Superior temporal gyrus (tissue), 1 donor: Measurements from ENCODE around the gene FAM47A.

Experiments used
- DNase-seq: peaks from one replicate; pipeline ENCODE4 v3.0.0-alpha.2; 2016; ENCODE audit errors: extremely low spot score

The FAM47A gene

GRCh38 chrX:34132028-34132427, at the start of gene FAM47A:
Gene FAM47A, minus strand, starts transcription at chrX:34132314. Its CDS starts 36 bp downstream, at chrX:34132278.
- no peak for DNase-seq

DNA sequence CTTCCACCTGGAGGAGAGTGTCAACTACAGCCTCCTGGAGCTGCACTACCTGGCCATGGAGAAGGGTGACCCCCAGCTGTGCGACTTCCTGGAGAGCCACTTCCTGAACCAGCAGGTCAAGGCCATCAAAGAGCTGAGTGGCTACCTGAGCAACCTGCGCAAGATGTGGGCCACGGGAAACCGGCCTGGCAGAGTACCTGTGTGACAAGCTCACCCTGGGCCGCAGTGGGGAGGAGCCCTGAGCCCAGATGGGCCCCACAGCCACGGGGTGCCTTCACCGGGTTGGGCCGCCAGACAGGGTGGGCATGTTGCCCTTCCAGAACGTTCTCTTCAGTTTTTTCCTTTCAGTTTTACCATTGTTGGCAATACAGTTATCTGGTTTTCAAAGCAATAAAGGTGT, 15.2 kb upstream of the FAM47A start:
- DNase-seq = no peak

DNA sequence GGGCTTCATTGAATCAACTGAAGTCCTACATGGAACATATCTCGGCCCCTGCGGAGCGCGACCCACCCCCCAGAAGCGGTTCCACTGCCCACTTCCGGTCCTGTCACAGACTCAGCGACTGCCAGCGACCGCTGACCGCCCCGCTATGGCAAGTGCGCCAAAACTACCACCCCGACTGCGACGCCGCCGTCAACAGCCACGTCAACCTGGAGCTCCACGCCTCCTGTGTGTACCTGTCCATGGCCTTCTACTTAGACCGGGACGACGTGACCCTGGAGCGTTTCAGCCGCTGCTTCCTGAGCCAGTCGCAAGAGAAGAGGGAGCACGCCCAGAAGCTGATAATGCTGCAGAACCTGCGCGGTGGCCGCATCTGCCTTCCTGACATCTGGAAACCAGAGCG, 14.8 kb upstream of the FAM47A start:
- DNase-seq = no peak

- DNase-seq = peak; percentile 15
These were observed 12.1 kb upstream of the FAM47A start for GRCh38 chrX:34144246-34144645.

GRCh38 chrX:34140816-34141215, 8.7 kb upstream of the FAM47A start:
- DNase-seq = no peak

DNA sequence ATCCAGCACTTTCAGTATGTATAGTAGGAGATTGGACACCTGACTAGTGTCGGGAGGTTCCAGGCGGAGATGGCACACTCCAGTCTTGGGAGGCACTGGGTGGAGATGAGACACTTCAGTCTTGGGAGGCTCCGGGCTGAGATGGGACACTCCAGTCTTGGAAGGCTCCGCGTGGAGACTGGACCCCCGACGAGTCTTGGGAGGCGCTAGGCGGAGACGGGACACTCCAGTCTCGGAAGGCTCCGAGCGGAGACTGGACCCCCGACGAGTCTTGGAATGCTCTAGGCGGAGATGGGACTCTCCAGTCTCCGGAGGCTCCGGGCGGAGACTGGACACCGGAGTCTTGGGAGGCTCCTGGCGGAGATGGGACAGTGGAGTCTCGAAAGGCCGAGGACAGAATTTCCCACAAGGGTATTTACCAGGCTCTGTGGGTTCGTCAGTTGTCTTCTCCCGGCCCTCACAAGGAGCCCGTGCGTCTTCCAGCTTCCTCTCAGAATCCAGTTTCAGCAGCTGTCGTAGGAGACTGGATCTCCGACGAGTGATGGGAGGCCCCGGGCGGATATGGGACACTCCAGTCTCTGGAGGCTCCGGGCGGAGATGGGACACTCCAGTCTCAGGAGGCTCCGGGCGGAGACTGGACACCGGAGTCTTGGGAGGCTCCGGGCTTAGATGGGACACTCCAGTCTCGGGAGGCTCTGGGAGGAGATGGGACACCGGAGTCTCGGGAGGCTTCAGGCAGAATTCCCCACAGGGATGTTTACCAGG, 952 bp downstream of the FAM47A start:
- no peak for DNase-seq

GRCh38 chrX:34130501-34130900, 1.6 kb downstream of the FAM47A start:
- DNase-seq = no peak

DNA sequence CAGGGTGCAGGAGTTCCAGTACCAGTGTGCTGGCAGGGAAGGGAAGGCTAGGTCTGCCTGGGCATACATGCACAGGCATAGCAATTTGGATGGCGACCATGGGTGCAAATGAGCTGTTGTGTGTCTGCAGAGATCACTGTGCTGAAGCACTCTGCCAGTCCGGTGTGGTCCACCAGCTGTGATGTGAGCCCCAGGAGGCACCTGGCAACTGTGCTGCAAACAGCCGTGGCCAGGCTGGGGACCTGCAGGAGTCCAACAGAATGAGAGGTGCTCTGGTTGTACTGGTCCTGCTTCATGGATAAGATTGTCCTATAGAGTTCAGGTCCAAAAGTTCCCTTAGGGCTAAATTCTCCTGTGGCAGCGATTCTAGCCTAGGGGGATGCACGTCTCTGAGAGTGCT, 6.1 kb downstream of the FAM47A start:
- DNase-seq = no peak

- no peak for DNase-seq
These were observed 13.0 kb downstream of the FAM47A start for GRCh38 chrX:34119122-34119521.

- DNase-seq = no peak
These were observed 19.7 kb downstream of the FAM47A start for GRCh38 chrX:34112459-34112858.
